ENCODE measurements around the gene RALGPS1. TPM values are rescaled to one million over a fixed set of nuclear protein-coding genes. Genes with fewer than 3 reads are reported as not detected.

Gene RALGPS1
- total and polyA plus RNA-seq, 2 of the 8 experiments (the other 6 are each of a cell fraction or from before 2014, with no cell fraction given): 20.0 to 23.5 TPM

- WGBS, 2 experiments (ENCODE audit: extremely low coverage in 1 of 2, insufficient coverage in 1 of 2, insufficient read length in 1 of 2, insufficient replicate concordance in 2 of 2, low coverage in 1 of 2, low lambda C conversion rate in 2 of 2, missing lambda C conversion rate in 1 of 2): 89% methylated on average over 11 of the region's 11 CpGs; no CpG with 5 or more reads in 1 of the 2 experiments
- H3K4ac ChIP-seq (replicated peaks; ENCODE audit: insufficient read length, low read depth, low read length): no peak overlapping the region
- H3K23ac ChIP-seq (ENCODE audit: insufficient read length): no peak overlapping the region
- H2BK12ac ChIP-seq (ENCODE audit: low read depth, low read length): peak overlapping the region; percentile 30; the same call in 1 of the 2 replicates
- H3K56ac ChIP-seq (replicated peaks; ENCODE audit: insufficient read length, low read depth, low read length): no peak overlapping the region
- no peak overlapping the region for H4K91ac ChIP-seq (replicated peaks; ENCODE audit: insufficient read length, low read length)
- no peak overlapping the region for H2BK120ac ChIP-seq (replicated peaks; ENCODE audit: low read depth, low read length)
- no peaks in the 10 kb centered on the region for H3K23me2 ChIP-seq (ENCODE audit: low read depth, low read length)
- H3K36me3 ChIP-seq (ENCODE audit: control insufficient read depth in 2 of 4, insufficient read depth in 4 of 4, low read length in 3 of 4): no peaks in the 10 kb centered on the region
- no peak overlapping the region for H4K8ac ChIP-seq (ENCODE audit: extremely low read depth, insufficient read depth, low read length)
- H2BK15ac ChIP-seq (ENCODE audit: low read length): no peak overlapping the region; the same call in 1 of the 2 replicates
- ChIA-PET CTCF (ENCODE audit: partially characterized antibody) (interaction anchor here (0.8 to 2.5 kb wide), 17 partner anchors 8 to 304 kb away, joined by 3 to 17 read pairs (median 3); partner anchors contain the start of gene RALGPS1), POLR2A (ENCODE audit: partially characterized antibody) (interaction anchor here (0.7 to 1.7 kb wide), 4 partner anchors 13 to 512 kb away, joined by 3 to 5 read pairs (median 4); no protein-coding TSS in a partner anchor)
- no peak overlapping the region; the same call in 1 of the 2 replicates for H2BK5ac ChIP-seq (ENCODE audit: low read depth, low read length)
- no peaks in the 10 kb centered on the region for H3K9me3 ChIP-seq (ENCODE audit: insufficient read depth in 2 of 2, low read depth in 1 of 2, low read length in 1 of 2)
- H3K27me3 ChIP-seq (replicated peaks in 1 of 4; ENCODE audit: control insufficient read depth in 3 of 4, extremely low read depth in 1 of 4, insufficient read depth in 3 of 4, low read length in 3 of 4): no peaks in the 10 kb centered on the region
- H3K18ac ChIP-seq (ENCODE audit: extremely low read depth, low read length): peak overlapping the region; percentile 14; the same call in 1 of the 2 replicates
- peaks cover 0 to 2% of the 10 kb centered on the region in 2 experiments for H4K20me1 ChIP-seq (replicated peaks in 1 of 2; ENCODE audit: control insufficient read depth in 1 of 2, insufficient read depth in 2 of 2, low read length in 2 of 2)
- H3K4me1 ChIP-seq (replicated peaks in 1 of 4; ENCODE audit: control insufficient read depth in 3 of 4, insufficient read depth in 4 of 4, low read length in 3 of 4): peaks cover 0 to 16% (median 8%) of the 10 kb centered on the region in 4 experiments; a peak in 5 of 7 replicates
- no peak overlapping the region for H3K14ac ChIP-seq (ENCODE audit: insufficient read length)
- no peak overlapping the region for H4K5ac ChIP-seq (ENCODE audit: insufficient read length, low read depth, low read length)
- H3K79me2 ChIP-seq (ENCODE audit: control insufficient read depth in 1 of 2, insufficient read depth in 2 of 2, low read length in 2 of 2): 0 out of 4 replicates have a peak, but pooled peaks cover 0 to 2% of the 10 kb centered on the region in 2 experiments
- H3K4me2 ChIP-seq (ENCODE audit: insufficient read depth in 1 of 2, low read depth in 2 of 2, low read length in 2 of 2): no peak overlapping the region
- no peak overlapping the region for H3K27ac ChIP-seq (ENCODE audit: low read depth, low read length)
- H3K4me3 ChIP-seq (ENCODE audit: extremely low read depth in 1 of 4, insufficient read depth in 2 of 4, low read depth in 3 of 4, low read length in 4 of 4): no peak overlapping the region
- TF ChIP-seq POLR2AphosphoS5 (IDR thresholded peaks at IDR 0.05; ENCODE audit: low read depth, low read length) (no peak), SP4 (IDR thresholded peaks at IDR 0.05; ENCODE audit: low read length) (no peak), RFX5 (IDR thresholded peaks at IDR 0.05; ENCODE audit: borderline replicate concordance, low read depth, low read length) (no peak), KDM4A (IDR thresholded peaks at IDR 0.05; ENCODE audit: low read depth, low read length, severe bottlenecking) (no peak), CTCF (IDR thresholded peaks at IDR 0.05; ENCODE audit: control extremely low read depth in 1 of 3, insufficient read depth in 1 of 3, low read depth in 1 of 3, low read length in 3 of 3) (peak; percentile 13 to 46 (median 41); a peak in 3 of 4 replicates), CBX5 (IDR thresholded peaks at IDR 0.05; ENCODE audit: low read depth, low read length) (no peak), BRCA1 (IDR thresholded peaks at IDR 0.05; ENCODE audit: low read depth, low read length) (no peak)
- no peak for DNase-seq (ENCODE audit: low read depth in 1 of 2, low spot score in 2 of 2)
- H2AK5ac ChIP-seq (ENCODE audit: low read depth, low read length): peak overlapping the region; percentile 31; the same call in 1 of the 2 replicates
- FAIRE-seq: no peak
- H3K9ac ChIP-seq (replicated peaks in 1 of 4; ENCODE audit: extremely low read depth in 1 of 4, low read depth in 3 of 4, low read length in 3 of 4): no peak overlapping the region
- no peak overlapping the region for H2AFZ ChIP-seq (ENCODE audit: low read length)
- no peaks in the 10 kb centered on the region; the same call in 1 of the 2 replicates for H3K79me1 ChIP-seq (ENCODE audit: low read depth, low read length)
- no peak overlapping the region for H2BK20ac ChIP-seq (ENCODE audit: low read length)
Observed at GRCh38 chr9:126933334-126933980, 18.9 kb downstream of the RALGPS1 start.

Measured in H1 (cell line).